GM10266 (cell line): ENCODE data around the gene SLC5A10.
"Not testable (repeated sequence)": the region's sequence is repeated elsewhere in the genome, so short reads cannot be mapped to it uniquely, and the experiment has no call there.

Source experiments
- DNase-seq: peaks from one replicate; pipeline ENCODE4 v3.0.0; 2012; ENCODE audit errors: extremely low spot score

Gene SLC5A10

GRCh38 chr17:19042369-19042768, 90.4 kb downstream of the SLC5A10 start:
- not testable (repeated sequence) for DNase-seq

GRCh38 chr17:19043032-19043431, 91.1 kb downstream of the SLC5A10 start:
- DNase-seq, result not testable (repeated sequence)

- not testable (repeated sequence) for DNase-seq
Measured at GRCh38 chr17:19044643-19045042, 92.7 kb downstream of the SLC5A10 start.

- not testable (repeated sequence) for DNase-seq
Measured at GRCh38 chr17:19046782-19047375, 94.9 kb downstream of the SLC5A10 start, which contains the start of gene GRAP. Gene GRAP (minus strand): TSS chr17:19046957. CDS start chr17:19046926, 31 bp downstream.

GRCh38 chr17:19047510-19047909, 95.5 kb downstream of the SLC5A10 start:
- not testable (repeated sequence) for DNase-seq

- DNase-seq, result not testable (repeated sequence)
Measured at GRCh38 chr17:19048826-19049225, 96.9 kb downstream of the SLC5A10 start.

GRCh38 chr17:19055447-19055846, 103.5 kb downstream of the SLC5A10 start:
- not testable (repeated sequence) for DNase-seq

- DNase-seq, result not testable (repeated sequence)
Measured at GRCh38 chr17:19062009-19062717, 110.2 kb downstream of the SLC5A10 start.

GRCh38 chr17:19062718-19063325, 110.9 kb downstream of the SLC5A10 start:
- not testable (repeated sequence) for DNase-seq

- DNase-seq, result not testable (repeated sequence)
Measured at GRCh38 chr17:19063326-19063956, 111.5 kb downstream of the SLC5A10 start.

GRCh38 chr17:19064378-19064777, 112.4 kb downstream of the SLC5A10 start:
- DNase-seq, result not testable (repeated sequence)

GRCh38 chr17:19070318-19071168, 118.6 kb downstream of the SLC5A10 start:
- not testable (repeated sequence) for DNase-seq
